Activated CD4-positive, alpha-beta T cell treated with anti-CD3 and anti-CD28 coated beads, Interleukin-10, Interleukin-2, amounts not matched to agents 100 ng/mL and 50 ng/mL, durations not matched to agents 16 hours and 8 hours (primary cell): ENCODE data around the gene SOX1.

Experiments
- DNase-seq: peaks from one replicate; pipeline ENCODE4 v3.0.0-alpha.2; 2020

The SOX1 gene

DNA sequence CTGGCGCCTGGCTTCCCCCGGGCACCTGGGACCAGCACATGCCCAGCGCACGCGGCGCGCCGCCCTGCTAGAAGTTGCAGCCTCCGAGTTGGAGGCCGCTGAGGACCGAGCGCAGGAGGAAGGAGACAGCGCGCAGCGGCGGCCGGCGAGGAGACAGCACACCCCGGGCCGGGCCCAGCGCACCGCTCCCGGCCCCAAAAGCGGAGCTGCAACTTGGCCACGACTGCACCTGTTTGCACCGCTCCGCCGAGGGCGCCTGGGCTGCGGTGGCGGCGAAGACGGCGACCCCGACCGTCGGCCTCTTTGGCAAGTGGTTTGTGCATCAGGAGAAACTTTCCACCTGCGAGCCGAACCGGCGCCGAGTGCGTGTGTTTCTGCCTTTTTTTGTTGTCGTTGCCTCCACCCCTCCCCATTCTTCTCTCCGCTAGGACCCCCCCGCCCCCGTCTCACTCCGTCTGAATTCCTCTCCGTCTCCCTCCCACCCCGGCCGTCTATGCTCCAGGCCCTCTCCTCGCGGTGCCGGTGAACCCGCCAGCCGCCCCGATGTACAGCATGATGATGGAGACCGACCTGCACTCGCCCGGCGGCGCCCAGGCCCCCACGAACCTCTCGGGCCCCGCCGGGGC is at the start of gene SOX1:
TSS of gene SOX1 (plus strand) at position 34 of the 626 bp plus-strand sequence. CDS start at position 544, 510 bp downstream.
- no peak for DNase-seq

GRCh38 chr13:112024577-112024976 is 42.4 kb upstream of the SOX1 start:
- no peak for DNase-seq

GRCh38 chr13:112027250-112027649 is 39.7 kb upstream of the SOX1 start:
- DNase-seq = no peak

DNA sequence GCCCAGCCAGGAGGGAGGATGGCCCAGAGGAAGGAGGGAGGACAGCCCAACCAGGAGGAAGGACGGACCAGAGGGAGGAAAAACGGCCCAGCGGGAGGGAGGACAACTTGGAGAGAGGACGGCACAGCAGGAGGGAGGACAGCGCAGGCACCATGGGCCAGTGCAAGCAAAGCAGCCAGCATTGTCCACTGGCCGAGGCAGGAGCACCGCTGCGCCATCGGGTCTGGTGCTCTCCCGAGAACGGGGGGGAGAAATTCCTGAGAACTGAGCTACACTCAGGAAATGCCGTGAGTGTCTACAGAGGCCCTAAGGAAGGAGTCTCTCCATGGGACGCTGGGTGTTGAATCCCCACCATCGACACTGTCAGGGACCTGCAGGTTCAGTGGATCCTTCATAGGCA is 38.5 kb upstream of the SOX1 start:
- DNase-seq = no peak

DNA sequence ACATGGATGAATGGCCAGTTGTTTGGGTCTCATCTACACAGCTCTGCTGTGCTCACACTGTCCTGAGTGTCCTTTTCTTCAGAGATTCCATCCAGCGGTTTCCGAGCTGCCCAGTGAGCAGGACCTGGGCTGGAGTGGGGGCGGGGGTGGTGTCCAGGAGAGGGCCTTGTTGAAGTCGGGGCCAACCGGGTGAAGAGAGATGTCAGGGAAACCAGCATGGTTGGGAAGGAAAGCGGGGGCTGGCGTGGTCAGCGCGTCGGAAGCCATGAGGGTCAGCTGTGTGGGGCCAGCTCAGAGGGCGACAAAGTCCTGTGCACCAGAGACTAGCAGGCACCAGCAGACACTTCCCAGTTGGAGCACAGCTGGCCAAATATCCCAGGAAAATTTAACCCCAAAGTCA is 37.8 kb upstream of the SOX1 start:
- no peak for DNase-seq

DNA sequence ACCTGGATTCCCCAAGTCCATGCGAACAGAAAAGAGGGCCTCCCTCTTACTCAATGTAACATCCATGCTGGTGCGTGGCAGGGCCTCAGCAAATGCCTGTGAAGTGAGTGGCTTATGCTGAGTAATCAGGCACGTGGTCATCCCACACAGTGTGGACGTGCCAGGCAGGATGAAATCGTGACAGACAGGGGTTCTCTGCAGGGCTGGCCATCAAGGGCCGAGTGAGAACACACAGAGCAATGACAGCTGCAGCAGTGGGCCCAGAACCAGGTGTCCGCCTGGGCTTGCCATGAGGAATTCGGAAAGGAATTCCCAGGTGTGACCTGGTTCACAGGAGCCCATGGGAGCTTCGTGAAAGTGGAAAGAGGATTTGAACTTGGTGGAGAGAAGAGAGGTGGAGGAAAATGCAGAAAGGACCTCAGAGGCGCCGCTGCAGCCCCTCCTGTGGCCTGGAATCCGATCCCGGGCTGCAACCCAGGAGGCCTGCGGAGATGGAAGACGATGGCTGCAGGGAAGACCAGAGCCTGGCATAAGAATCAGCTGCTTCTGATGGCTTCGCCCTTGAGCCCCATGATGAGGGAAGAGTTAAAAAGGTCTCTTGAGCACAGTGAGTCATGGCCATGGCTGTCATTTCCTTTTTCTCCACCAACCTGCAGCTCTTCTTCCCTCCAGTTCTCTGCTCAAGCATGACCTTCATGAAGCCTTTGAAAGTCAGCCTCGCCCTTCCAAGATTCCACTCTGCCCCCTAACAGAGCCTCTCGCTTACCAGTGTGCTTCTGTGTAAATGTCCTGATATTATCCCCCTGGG is 34.6 kb upstream of the SOX1 start:
- no peak for DNase-seq

- no peak for DNase-seq
Observed at GRCh38 chr13:112034231-112034630, 32.7 kb upstream of the SOX1 start.

GRCh38 chr13:112034846-112035245 is 32.1 kb upstream of the SOX1 start:
- no peak for DNase-seq

DNA sequence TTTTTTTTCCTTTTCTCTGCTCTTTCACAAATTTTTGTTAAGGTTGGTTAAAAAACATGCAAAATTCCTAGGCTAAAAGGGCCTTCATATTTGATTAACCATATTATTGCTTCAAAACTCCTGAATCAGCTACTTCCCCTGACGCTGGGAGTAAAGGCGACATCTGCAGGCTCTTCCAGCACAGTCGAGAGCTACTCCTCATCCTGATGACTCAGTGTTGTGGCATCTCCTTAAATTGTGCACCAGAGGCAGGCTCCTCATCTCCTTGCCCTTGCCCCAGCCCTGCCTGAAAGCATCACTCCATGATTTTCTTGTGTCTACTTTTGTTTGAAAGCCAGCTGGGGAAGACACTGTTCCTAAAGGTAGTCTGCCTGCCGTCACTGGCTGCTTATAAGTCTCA is 24.5 kb upstream of the SOX1 start:
- DNase-seq = no peak

- no peak for DNase-seq
Observed at GRCh38 chr13:112052213-112052612, 14.7 kb upstream of the SOX1 start.

DNA sequence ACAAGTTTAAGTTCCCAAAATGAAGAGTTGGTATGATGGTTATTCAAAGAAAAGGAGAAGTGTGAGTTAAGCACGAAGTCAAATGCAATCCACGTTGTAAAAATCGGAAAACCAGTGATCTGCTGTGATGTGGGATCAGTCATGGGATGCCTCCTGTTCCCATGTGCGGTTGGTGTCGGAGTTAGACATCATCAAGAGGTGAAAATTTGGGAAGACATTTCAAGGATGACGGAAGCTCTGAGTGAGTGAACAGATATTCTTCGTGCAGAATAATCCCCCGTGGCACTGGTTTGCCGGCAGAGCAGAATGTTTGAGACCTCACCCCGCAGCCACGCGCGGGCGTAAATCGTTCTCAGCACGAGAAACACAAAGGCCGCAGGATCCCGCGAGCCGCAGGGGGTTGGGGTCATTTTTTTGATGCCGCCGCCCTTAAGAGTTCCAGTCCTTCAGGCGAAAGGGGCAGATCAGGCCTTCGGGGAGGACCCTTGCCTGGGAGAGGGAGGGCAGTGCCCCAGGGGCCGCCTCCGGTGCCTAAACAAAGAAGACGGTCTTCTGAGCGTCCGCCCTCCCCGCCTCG is 13.7 kb upstream of the SOX1 start:
- no peak for DNase-seq

- DNase-seq = no peak
Observed at GRCh38 chr13:112053744-112054615, 13.0 kb upstream of the SOX1 start.

DNA sequence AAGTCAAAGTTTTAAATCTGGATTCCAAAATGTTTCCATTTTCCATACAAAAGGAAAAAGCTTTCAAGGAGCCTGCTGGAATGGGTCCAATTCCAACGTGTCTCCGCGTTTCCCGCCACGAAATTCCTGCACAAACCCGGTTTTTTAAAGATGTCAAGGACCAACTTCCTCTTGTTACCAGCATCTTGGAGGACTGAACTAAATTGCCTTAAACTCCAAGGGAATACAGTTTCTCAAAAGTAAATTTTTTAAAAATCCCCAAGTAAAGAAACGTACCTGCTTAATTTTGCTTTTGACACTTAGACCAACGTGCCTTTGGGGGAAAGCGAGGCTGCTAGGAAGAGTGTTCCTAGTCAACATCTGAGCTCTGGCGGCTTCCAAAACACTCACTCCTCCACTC is 12.3 kb upstream of the SOX1 start:
- no peak for DNase-seq

- DNase-seq = no peak
Observed at GRCh38 chr13:112055036-112055914, 11.7 kb upstream of the SOX1 start.

- DNase-seq = no peak
Observed at GRCh38 chr13:112055915-112056269, 11.1 kb upstream of the SOX1 start.

- DNase-seq = no peak
Observed at GRCh38 chr13:112056284-112056727, 10.6 kb upstream of the SOX1 start.

- no peak for DNase-seq
Observed at GRCh38 chr13:112056739-112057438, 10.1 kb upstream of the SOX1 start.

GRCh38 chr13:112057439-112057735 is 9.6 kb upstream of the SOX1 start:
- no peak for DNase-seq

DNA sequence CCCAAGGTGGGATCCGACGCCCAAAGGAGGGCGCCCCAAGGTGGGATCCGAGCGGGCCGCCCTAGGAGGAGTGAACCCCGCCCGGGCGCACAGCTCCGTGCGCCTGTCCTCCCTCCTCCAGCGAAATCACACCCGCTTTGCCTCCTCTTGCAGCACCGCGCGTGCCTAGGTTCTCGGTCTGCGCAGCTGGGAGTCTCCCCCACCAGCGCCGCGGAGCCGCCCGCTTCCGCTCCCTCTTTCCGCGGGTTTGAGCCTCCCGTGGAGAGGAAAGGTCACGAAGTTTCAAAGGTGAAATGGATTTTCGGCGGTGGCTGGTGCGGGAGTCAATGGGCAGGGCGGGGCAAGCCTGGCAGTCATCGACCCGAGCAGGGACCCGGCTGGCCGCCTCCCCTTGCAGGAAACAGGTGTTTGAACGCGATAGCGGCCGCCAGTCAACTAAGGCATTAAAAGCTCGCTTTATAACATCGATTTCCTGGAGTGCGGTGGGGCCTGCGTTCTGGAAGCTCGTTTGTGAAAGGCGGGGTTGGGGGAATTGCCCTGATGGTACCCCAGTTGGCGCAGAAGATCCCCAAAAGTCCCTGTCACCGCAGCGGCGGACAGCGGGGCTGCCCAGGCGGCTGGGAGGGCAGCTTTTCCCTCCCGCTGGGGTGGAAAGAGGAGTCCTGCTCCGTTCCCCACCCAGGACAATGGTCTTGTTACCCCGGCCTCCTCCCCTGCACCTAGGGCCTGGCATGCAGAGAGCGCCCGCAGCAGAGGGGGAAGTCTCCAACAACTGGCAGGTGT is 9.0 kb upstream of the SOX1 start:
- DNase-seq = no peak

- no peak for DNase-seq
Observed at GRCh38 chr13:112058519-112058873, 8.5 kb upstream of the SOX1 start.

DNA sequence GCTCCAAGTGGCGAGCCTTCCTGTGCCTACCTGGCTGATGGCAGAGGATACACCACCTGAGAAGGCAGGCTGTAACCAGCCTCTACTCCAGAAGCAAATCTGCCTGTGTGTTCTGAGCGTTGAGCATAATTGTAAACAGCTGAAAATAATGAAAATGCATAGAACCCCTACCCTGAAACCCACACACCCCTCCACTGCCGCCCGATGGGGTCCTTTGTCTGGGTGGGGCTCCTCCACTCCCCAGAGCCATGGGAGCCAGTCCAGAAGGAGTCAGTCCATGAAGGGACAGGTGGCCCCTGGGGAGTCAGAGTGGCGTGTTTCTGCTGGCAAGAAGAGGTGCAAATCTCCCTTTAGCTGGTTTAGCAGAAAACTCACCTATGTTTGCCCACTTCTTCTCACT is 8.0 kb upstream of the SOX1 start:
- DNase-seq = no peak
